Naive B cell (primary cell): Measurements from ENCODE around the gene APOBR. TPM values are rescaled to one million over a fixed set of nuclear protein-coding genes. Genes with fewer than 3 reads are reported as not detected.
A peak's percentile ranks its signal among the peaks of the same experiment; 100 is the strongest.
"Not testable (repeated sequence)": the region's sequence is repeated elsewhere in the genome, so short reads cannot be mapped to it uniquely, and the experiment has no call there.

Experiments used
- ATAC-seq, 2 donors: fragments of 150-1000 bp; cut with Tn5 transposase; 2 replicates each; pipeline ENCODE4 v1.10.0; 2021; ENCODE audit warnings: low read depth in 2 of 2, mild to moderate bottlenecking in 2 of 2, moderate library complexity in 2 of 2
- DNase-seq: peaks from one replicate; pipeline ENCODE4 v3.0.0; 2022
- H3K27ac Mint-ChIP-seq, 6 donors: one replicate each; pipeline ENCODE4 v1.8.0; 2020 to 2022; ENCODE audit warnings: mild to moderate bottlenecking in 6 of 6, mixed read lengths in 6 of 6, moderate library complexity in 5 of 6, inconsistent platforms in 2 of 6
- H3K27me3 Mint-ChIP-seq, 3 donors: one replicate each; pipeline ENCODE4 v1.8.0; 2021 to 2022; ENCODE audit warnings: mixed read lengths in 3 of 3, mild to moderate bottlenecking in 1 of 3
- H3K36me3 Mint-ChIP-seq, 2 donors: one replicate each; pipeline ENCODE4 v1.8.0; 2020 to 2022; ENCODE audit warnings: mixed read lengths in 2 of 2, inconsistent platforms in 1 of 2, mild to moderate bottlenecking in 1 of 2
- H3K4me1 Mint-ChIP-seq, 3 donors: one replicate each; pipeline ENCODE4 v1.8.0; 2020 to 2022; ENCODE audit warnings: mixed read lengths in 3 of 3, inconsistent platforms in 1 of 3, mild to moderate bottlenecking in 1 of 3, moderate library complexity in 1 of 3
- H3K4me3 Mint-ChIP-seq, 8 donors: one replicate each; pipeline ENCODE4 v1.8.0; 2020 to 2022; ENCODE audit warnings: mild to moderate bottlenecking in 8 of 8, mixed read lengths in 8 of 8, moderate library complexity in 8 of 8, inconsistent platforms in 2 of 8
- H3K9me3 Mint-ChIP-seq, 7 donors: one replicate each; pipeline ENCODE4 v1.8.0; 2020 to 2022; ENCODE audit warnings: mixed read lengths in 7 of 7, mild to moderate bottlenecking in 5 of 7, inconsistent platforms in 2 of 7, moderate library complexity in 1 of 7
- polyA plus RNA-seq, 6 donors: library from polyadenylated mRNA; unstranded; fragments of 300-500 nt; fragmentation: Illumina TruSeq; gene quantifications; one replicate each; pipeline ENCODE4 v1.2.3, GENCODE V29; 2021; ENCODE audit warnings: low read depth in 6 of 6

Gene APOBR
- polyA plus RNA-seq, 6 donors from 2014 or later = 0.08 to 0.13 TPM; not detected in 4

GRCh38 chr16:28538733-28539596 lies 44.5 kb downstream of the APOBR start, which contains the start of gene NUPR1:
TSS of gene NUPR1 (minus strand) at chr16:28538974. CDS start at chr16:28538907, 67 bp downstream.
- peak within 1 kb of the TSS in 1 of 6 donors; percentile 67 for H3K27ac Mint-ChIP-seq
- no peaks in the 10 kb centered on the region for H3K36me3 Mint-ChIP-seq
- ATAC-seq = no peak
- H3K9me3 Mint-ChIP-seq = no peaks in the 10 kb centered on the region
- no peak within 1 kb of the TSS for H3K4me3 Mint-ChIP-seq
- H3K27me3 Mint-ChIP-seq = peaks cover 4 to 31% (median 22%) of the 10 kb centered on the region in 3 donors
- peaks cover 7 to 13% (median 10%) of the 10 kb centered on the region in 3 donors for H3K4me1 Mint-ChIP-seq
- no peak for DNase-seq

- H3K27me3 Mint-ChIP-seq = peaks cover 4 to 31% (median 22%) of the 10 kb centered on the region in 3 donors
- H3K27ac Mint-ChIP-seq = no peak overlapping the region
- DNase-seq (no peak), ATAC-seq (no peak)
- peaks cover 7 to 13% (median 10%) of the 10 kb centered on the region in 3 donors for H3K4me1 Mint-ChIP-seq
- no peaks in the 10 kb centered on the region for H3K9me3 Mint-ChIP-seq
- no peaks in the 10 kb centered on the region for H3K36me3 Mint-ChIP-seq
- H3K4me3 Mint-ChIP-seq = no peak overlapping the region
Observed at GRCh38 chr16:28540346-28540745, 45.9 kb downstream of the APOBR start.

- DNase-seq = no peak
- Mint-ChIP-seq H3K4me3 (peak overlapping the region in 2 of 8 donors; percentile 6 to 69), H3K27ac (no peak overlapping the region), H3K36me3 (no peaks in the 10 kb centered on the region), H3K4me1 (peaks cover 7 to 10% (median 9%) of the 10 kb centered on the region in 3 donors), H3K27me3 (peaks cover 4 to 31% (median 15%) of the 10 kb centered on the region in 3 donors), H3K9me3 (no peaks in the 10 kb centered on the region)
- ATAC-seq = no peak
Observed at GRCh38 chr16:28542646-28543045, 48.2 kb downstream of the APOBR start.

GRCh38 chr16:28543072-28543471 lies 48.6 kb downstream of the APOBR start:
- Mint-ChIP-seq H3K27me3 (peaks cover 4 to 31% (median 13%) of the 10 kb centered on the region in 3 donors), H3K4me3 (peak overlapping the region in 3 of 8 donors; percentile 6 to 69 (median 9)), H3K36me3 (no peaks in the 10 kb centered on the region), H3K9me3 (no peaks in the 10 kb centered on the region), H3K4me1 (peaks cover 7 to 10% (median 9%) of the 10 kb centered on the region in 3 donors), H3K27ac (no peak overlapping the region)
- DNase-seq = peak; percentile 4
- ATAC-seq = peak; percentile 71 to 75

GRCh38 chr16:28544998-28545397 lies 50.6 kb downstream of the APOBR start:
- Mint-ChIP-seq H3K4me3 (no peak overlapping the region), H3K9me3 (no peaks in the 10 kb centered on the region), H3K27ac (peak overlapping the region in 1 of 6 donors; percentile 22), H3K4me1 (peaks cover 9 to 14% (median 10%) of the 10 kb centered on the region in 3 donors), H3K36me3 (no peaks in the 10 kb centered on the region), H3K27me3 (peaks cover 7 to 26% (median 15%) of the 10 kb centered on the region in 3 donors)
- ATAC-seq = no peak
- DNase-seq = no peak

- not testable (repeated sequence) for DNase-seq, H3K4me3 Mint-ChIP-seq, H3K9me3 Mint-ChIP-seq, H3K27ac Mint-ChIP-seq, ATAC-seq, H3K36me3 Mint-ChIP-seq
- peaks cover 9 to 14% (median 10%) of the 10 kb centered on the region in 3 donors for H3K4me1 Mint-ChIP-seq
- H3K27me3 Mint-ChIP-seq = peaks cover 7 to 26% (median 15%) of the 10 kb centered on the region in 3 donors
Observed at GRCh38 chr16:28545964-28546363, 51.5 kb downstream of the APOBR start.

GRCh38 chr16:28546626-28547025 lies 52.2 kb downstream of the APOBR start:
- no peaks in the 10 kb centered on the region for H3K36me3 Mint-ChIP-seq
- no peaks in the 10 kb centered on the region for H3K9me3 Mint-ChIP-seq
- H3K27ac Mint-ChIP-seq = no peak overlapping the region
- peaks cover 7 to 25% (median 15%) of the 10 kb centered on the region in 3 donors for H3K27me3 Mint-ChIP-seq
- ATAC-seq (no peak), DNase-seq (no peak)
- H3K4me1 Mint-ChIP-seq = peaks cover 9 to 14% (median 10%) of the 10 kb centered on the region in 3 donors
- H3K4me3 Mint-ChIP-seq = no peak overlapping the region

GRCh38 chr16:28548306-28548802 lies 53.9 kb downstream of the APOBR start:
- Mint-ChIP-seq H3K4me3 (no peak overlapping the region), H3K36me3 (no peaks in the 10 kb centered on the region), H3K27ac (no peak overlapping the region), H3K27me3 (peaks cover 3 to 14% (median 7%) of the 10 kb centered on the region in 3 donors), H3K9me3 (no peaks in the 10 kb centered on the region), H3K4me1 (peaks cover 0 to 10% (median 3%) of the 10 kb centered on the region in 3 donors)
- no peak for ATAC-seq
- DNase-seq = no peak

Other genes starting within 250 kb of the APOBR start
- under 1 TPM; 0.19 to 0.76 (median 0.41) TPM for gene SBK1, start 202.1 kb upstream of the APOBR start, polyA plus RNA-seq
- under 1 TPM in 3 of 6 donors, not detected in 3; 0.17 to 0.48 (median 0.34) TPM for gene NPIPB6, start 131.1 kb upstream of the APOBR start, polyA plus RNA-seq
- 10 to 100 TPM in 4 of 6 donors, 1 to 10 TPM in 2; 7.4 to 30.6 (median 23.4) TPM for gene EIF3CL, start 90.8 kb upstream of the APOBR start, polyA plus RNA-seq
- under 1 TPM in 1 of 6 donors, not detected in 5; 0.24 TPM for gene NPIPB7, start 22.3 kb upstream of the APOBR start, polyA plus RNA-seq
- 10 to 100 TPM in 5 of 6 donors, 1 to 10 TPM in 1; 2.7 to 21.2 (median 17.6) TPM for gene CLN3, start 2.6 kb upstream of the APOBR start, polyA plus RNA-seq
- gene IL27, start 12.2 kb downstream of the APOBR start, polyA plus RNA-seq = not detected
- gene NUPR1, start 44.3 kb downstream of the APOBR start, polyA plus RNA-seq = not detected
- 10 to 100 TPM; 35.1 to 66.2 (median 50.2) TPM for gene SGF29, start 59.3 kb downstream of the APOBR start, polyA plus RNA-seq
- gene SULT1A2, start 102.4 kb downstream of the APOBR start, polyA plus RNA-seq = under 1 TPM in 1 of 6 donors, not detected in 5; 0.20 TPM
- gene SULT1A1, start 115.4 kb downstream of the APOBR start, polyA plus RNA-seq = 1 to 10 TPM in 3 of 6 donors, under 1 TPM in 2, not detected in 1; 0.90 to 3.6 (median 1.2) TPM
- gene NPIPB8, start 143.4 kb downstream of the APOBR start, polyA plus RNA-seq = not detected
- 100 to 1,000 TPM; 140 to 243 (median 203) TPM for gene EIF3C, start 216.8 kb downstream of the APOBR start, polyA plus RNA-seq